HPDE6-E6E7 (cell line): Measurements from ENCODE around the gene KCNK10.
A peak's percentile ranks its signal among the peaks of the same experiment; 100 is the strongest.

ENCODE experiments used
- DNase-seq: peaks from one replicate; pipeline ENCODE4 v3.0.0; 2011; ENCODE audit warnings: missing footprints; ENCODE audit errors: extremely low spot score

KCNK10 gene

DNA sequence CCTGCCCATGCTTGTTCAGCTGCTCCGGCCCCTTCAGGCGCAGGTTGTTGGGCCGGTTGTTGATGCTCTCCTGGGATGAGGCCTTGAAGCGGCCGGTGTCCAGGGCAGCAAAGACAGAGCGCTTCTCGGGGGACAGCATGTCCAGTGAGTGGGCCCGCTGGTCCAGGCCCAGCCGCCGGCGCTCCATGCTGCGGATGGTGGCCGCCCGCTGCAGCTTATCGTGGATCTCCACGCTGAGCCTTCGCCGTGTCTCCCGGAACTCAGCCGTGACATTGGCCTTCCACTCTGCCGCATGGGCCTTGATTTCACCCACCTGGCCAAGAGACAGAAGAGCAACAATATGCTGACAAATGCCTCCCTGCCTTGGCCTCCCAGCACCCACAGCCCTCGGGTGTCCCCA, 137.2 kb downstream of the KCNK10 start:
- DNase-seq = no peak

DNA sequence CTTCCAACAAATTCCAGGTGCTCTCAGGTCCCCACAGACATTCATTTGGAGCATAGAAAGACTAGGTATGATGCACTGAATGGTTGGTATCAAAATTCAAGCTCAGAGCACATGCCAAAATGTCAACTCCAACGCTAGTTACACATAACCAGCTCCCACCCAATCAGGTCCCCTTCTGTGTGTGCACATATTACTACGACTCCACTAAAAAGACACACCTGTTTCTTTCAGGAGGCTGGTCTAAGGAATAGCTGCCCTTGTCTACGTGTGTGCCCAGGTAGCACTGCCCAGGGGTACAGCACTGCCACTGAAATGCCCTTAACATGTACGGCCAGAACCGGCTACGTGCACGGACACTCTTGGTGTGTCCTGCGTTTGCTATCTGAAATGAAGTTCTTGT, 138.1 kb downstream of the KCNK10 start:
- DNase-seq = no peak

DNA sequence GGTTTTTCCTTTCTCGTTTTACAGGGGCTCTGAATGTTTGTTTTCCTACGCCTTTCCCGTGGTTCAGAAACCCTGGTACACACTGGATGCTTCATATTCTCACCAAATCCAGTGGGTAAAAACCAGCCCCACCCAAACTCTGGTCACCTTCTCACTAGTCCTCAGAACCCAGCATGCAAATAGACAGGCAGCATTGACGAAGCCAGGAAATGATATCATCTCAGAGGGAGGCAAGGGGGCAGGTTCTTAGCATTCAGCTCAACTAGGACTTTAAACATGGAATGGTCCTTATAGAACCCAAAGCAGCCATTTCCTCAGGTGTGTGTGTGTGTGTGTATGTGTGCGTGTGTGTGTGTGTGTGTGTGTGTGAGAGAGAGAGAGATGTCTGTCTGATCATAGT, 142.0 kb downstream of the KCNK10 start:
- DNase-seq = no peak

DNA sequence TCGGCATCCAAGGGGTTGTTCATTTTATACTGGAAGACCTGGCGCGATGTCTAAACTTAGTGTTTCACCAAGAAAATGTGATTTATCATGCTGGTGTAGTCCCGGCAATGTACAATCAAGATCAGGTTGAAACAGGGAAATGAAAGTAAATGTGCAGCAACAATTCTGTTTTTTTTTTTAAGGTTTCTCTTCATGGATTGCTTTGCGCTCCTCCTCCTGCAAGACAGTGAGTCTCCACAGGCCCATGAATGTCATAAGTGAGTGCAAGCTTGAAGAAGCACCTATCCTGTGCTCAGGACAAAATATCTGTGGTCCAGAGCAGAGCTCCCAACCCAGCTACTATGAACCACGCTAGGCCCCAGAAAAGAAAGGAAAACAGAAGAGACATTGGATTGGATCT, 143.4 kb downstream of the KCNK10 start:
- no peak for DNase-seq

DNA sequence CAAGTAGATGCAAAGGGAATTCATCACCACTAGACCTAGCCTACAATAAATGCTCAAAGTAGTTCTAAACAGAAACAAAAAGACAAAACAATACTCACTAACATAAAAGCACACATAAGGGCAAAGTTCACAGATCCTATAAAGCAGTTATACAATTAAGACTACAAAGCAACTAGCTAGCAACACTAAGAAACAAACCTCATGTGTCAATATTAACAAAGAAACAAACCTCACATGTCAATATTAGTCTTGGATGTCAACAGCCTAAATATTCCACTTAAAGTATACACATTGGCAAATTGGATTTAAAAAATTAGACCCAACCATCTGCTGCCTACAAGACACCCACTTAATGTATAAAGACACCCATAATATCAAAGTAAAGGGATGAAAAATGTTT, 152.7 kb downstream of the KCNK10 start:
- no peak for DNase-seq

DNA sequence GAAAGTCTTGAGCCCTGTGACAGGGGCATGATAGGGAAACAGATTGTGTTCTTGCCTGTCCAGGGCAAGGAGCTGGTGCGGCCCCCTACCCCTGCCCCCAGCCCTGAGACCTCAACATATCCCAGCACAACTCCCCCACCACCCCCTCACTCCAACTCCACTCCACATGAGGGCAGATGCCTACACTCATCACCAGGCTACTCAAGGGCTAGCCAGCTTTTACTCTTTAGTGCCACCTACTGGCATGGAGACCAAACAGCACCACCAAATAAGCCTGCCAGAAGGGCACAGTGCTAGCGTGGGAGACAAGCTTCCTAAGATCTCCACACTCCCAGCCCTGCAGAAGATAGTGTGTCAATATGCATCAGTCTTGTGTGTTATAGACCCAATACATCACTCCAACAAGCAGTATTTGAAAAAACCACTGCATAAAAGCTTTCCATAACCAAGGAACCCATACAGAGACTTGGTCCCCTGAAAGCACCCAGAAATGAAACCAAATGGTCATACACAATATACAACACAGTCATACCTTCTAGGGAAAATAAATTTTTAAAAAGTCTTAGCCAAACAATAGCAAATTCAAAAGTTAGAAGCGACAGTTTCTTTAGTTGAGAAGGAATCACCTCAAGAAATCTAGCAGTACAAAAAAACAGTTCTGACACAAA, 154.4 kb downstream of the KCNK10 start:
- no peak for DNase-seq

DNA sequence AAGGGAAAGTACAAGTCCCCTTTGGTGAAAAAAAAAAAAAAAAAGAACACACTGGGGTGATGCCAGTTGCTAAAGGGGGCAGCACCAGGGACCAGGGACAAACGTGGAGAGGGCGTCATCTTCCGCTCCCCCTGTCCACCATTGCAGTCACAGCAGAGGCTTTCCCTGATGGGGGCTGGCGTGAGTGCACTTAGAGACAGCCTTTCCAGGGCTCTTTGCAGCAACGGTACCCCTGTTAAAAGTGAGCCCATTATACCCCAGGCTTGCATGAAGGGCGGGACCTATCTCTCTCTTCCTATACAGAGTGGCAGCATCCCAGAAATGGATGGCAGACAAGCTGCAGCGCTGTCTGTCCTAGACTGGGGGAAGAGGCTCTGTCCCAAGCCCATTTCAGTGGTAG, 155.0 kb downstream of the KCNK10 start:
- no peak for DNase-seq

DNA sequence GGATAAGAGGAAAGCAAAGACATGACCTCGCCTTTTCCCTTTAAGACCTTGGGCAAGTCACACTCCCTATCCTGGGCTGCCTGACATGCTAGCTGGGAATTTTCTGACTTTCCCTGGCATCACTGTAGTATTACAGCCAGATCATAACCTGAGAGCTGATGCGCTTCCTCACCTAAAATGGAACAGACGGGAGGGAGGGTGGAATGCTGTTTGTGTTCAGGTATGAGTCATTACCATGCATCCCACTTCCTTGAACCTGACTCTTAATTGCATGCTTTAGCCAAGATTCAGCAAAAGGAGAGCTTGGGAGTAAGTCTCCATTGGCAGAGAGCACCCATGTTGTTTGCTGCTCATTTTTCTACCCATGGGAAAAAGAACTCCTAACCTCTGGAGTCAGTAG, 156.5 kb downstream of the KCNK10 start:
- peak; percentile 26 for DNase-seq

DNA sequence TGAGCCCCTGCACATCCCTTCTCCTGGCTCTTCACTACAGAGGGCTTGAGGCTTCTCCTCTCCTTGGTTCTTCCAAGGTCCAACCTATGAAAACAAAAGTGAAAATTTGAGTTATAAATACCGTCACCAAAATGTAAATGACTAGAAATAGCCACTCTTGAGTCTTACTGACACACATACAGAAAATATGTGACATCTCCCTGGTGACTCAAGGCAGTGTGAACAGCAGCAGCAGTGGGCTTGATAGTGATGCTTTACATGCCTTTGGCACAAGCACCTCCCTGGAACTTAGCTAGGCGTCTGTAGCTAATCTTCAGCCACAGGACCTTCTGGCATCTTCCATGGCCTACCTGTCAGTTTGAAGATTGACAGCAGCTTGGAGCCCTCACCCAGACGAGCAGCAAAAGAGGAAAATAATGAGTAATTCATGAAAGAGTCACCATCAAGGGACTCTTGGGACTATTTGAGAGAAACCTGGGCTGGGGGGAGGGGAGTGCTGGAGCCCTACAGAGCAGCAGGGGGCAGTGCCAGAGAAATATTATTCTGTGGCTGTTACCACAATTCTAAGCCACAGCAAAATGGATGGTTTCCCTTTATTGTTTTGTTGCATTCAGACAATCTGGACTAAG, 158.0 kb downstream of the KCNK10 start:
- DNase-seq = no peak

DNA sequence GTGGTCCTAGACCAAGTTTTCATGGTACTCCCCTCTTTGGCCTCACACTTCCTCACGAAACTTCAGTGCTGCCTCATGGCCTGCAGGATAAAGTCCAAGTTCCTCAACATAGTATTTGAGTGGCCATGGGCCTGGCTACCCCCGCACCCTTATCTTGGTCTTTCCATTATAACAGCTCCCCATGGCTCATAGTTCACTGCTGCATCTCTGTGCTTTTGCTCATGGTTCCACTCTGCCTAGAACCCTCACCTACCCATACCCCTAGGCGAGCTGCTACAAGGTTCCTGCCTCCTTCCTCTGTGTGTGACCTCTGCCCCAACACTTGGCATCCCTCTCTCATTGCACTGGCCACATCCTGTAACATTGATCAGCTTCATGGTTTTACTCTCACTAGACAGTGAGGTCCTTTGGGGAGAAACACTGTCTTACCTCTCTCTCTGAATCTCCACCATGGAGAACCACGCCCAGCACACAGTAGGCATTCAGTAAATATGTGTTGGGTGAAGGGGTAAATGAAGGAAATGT, 159.3 kb downstream of the KCNK10 start:
- DNase-seq = no peak

DNA sequence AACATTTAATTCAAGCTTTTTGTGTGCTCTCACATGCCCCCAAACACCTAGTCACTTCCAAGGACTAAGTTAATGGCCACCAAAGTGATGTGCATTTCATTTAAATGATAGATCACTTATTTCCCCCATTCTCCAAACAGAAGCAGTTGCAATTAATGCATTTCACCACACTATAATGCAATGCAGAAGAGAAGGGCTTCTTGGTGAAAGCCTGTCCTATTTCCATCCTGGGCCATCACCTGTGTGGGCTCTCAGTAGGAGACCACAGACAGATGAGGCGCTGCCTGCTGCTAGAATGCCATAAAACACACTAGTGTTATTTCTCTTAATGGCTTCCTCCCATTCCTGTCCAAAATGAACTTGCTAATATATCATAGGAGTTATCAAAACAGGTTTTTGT, 166.9 kb downstream of the KCNK10 start:
- DNase-seq = no peak

DNA sequence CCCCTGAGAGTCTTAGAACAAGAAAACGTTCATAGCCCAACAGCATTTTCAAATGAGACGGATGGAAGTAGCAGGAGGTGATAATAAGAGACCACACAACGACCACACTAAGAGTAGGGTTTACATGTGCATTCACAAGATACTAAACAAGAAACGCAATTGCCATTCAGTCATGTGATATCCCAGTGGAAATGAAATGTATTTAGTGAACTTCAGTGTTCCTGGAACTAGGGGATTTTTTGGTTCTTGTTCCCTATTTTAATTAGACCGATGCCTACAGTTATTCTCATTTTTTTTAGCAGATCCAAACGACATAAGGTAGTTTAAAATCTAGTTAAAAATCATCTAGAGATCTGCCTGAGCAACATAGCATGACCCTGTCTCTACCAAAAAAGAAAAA, 168.1 kb downstream of the KCNK10 start:
- no peak for DNase-seq

DNA sequence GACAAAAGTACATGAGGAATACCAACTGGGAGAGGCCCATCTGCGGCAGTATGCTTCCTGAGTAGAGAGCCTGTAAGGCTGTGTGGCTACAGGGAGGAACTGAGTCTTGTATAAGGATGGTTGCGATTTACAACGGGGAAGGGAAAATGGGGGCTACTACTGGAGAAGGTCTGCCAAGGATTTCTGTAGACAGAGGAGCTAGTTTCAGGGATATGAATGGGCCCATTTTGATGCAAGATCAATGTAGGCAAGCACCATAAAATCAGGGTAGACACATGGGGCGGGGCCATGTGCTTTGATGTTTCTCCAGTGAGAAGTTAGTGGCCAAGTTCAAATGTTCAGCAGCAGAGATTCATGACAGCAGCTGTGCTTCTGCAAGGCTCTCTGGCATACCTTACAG, 168.7 kb downstream of the KCNK10 start:
- DNase-seq = no peak

DNA sequence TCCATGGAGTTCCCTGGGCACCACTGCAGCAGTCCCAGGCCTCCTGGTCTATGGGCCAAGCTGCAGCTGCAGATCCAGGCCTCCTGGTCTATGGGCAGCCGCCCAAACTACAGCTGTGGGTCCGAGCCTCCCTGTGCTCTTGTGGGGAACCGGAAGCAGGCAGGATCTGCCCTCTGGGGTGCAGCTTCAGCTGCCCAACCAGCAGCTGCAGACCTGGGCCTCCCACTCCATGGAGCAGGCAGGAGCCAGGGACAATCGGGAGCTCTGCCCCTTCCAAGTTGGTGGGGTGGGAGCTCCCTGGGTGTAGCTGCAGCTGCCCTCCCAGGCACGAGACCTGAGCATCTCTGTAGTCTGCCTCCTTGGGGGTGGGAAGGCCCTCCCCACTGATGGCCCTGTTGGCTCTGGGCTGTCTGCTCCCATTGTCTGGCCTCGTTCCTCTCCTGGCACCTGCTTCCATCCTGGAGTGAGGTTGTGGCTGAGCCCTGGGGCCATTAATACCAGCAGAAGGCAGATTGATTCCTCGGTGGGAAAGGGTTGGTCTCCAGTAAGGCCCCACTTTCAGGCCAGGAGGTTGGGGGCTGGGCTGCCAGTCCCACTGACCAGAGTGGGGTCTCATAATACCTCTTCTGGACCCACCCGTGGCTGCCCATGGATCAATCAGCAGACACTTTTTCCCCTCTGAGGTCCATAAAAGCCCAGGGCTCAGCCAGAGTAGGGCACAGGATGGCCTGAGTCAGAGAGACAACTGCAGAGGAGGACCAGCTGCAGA, 176.0 kb downstream of the KCNK10 start:
- DNase-seq = no peak

DNA sequence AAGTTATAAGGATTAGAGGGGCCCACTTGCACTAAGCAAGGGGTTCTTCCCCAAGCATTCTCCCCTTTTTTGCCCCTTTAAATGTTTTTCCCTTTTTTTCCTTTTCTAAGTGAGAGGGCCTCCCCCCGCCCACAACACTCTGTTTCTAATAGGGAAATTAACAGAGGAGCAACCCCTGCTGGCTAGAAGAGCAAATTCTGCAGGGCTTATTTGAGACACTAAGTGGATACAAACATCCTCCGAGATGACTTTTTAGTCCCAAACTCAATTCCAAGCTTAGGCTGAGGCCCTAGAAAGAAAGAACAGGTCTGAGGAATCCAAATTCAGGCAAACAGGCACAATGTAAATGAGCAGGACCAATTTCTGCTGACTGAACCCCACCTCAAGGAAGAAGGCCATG, 179.3 kb downstream of the KCNK10 start:
- no peak for DNase-seq

DNA sequence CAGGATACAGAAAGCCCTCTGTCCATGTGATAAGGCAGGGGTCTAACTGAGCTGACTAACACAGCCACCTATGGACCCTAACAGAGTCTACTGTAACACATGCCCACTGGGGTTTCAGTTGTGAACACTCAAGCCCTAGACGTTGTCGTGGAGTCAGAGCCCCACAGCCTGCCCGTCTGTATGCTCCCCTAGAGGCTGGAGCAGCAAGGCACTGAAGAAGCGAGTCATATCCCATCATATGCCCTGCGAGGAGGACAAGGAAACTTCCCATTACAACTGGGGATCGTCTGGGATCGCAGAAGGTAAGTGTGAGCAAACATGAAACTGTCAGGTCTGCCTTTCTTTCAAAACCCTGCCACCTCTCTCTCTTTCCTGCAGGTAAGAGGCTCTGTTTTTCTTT, 180.1 kb downstream of the KCNK10 start:
- DNase-seq = no peak

DNA sequence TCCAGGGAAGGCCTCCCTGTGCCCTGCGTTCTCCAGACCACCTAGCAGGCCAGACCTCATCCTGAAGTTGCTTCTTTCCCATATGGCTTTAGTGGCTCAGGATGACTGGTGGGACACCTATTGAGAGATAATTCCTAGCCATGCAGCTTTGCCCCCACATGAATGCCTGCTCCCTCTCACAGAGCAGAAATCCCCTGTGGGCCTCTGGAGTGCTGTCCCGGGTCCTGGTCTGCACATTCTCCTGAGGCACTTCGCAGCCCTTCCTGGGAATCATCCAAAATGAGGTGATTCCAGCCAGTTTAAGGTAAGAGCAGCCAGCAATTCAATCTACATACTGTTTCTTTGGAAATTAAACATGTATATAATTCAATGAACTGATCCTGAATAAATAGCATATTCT, 182.2 kb downstream of the KCNK10 start:
- no peak for DNase-seq

DNA sequence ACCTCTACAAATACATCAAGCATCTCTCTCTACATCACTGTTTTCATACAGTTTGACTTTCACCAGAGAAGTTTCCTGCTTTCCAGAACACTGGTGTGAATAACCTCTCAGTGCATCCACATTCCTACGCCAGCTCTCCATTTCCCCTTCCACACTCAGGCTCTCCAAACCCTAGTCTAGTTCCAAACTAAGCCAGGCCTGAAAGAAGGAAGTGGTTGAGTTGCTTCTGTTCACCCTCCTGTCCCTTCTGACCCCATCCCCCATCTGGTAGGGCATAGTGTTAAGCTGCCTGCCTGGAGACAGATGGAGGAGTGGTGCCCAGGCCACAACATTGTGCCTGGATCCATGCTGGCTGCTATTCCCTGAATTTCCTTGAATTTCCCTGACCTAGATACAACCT, 185.7 kb downstream of the KCNK10 start:
- no peak for DNase-seq
